Natural killer cell (primary cell): ENCODE results near the gene VAV3. TPM values are rescaled to one million over a fixed set of nuclear protein-coding genes. Genes with fewer than 3 reads are reported as not detected.

Experiments
- ATAC-seq, 3 donors: fragments of 150-1000 bp in 2 of 3; fragments of 200-7000 bp in 1 of 3; cut with Tn5 transposase; 1 replicate in 1 of 3; 2 replicates in 2 of 3; pipeline ENCODE4 v1.10.0; 2021; ENCODE audit warnings: mild to moderate bottlenecking in 2 of 3, moderate library complexity in 2 of 3
- DNase-seq, 2 donors: peaks; one replicate each; pipeline versions ENCODE4 v3.0.0 to v3.0.0-alpha.2; 2013 to 2021; ENCODE audit warnings: mixed read lengths in 1 of 2
- H3K27ac ChIP-seq: one replicate; pipeline ENCODE4 v1.5.1; 2013; ENCODE audit warnings: mild to moderate bottlenecking, low read length
- H3K27me3 ChIP-seq: one replicate; pipeline ENCODE4 v1.6.1; 2013; ENCODE audit warnings: low read length; ENCODE audit not compliant: control insufficient read depth, insufficient read depth
- H3K36me3 ChIP-seq: one replicate; pipeline ENCODE4 v1.6.1; 2013; ENCODE audit warnings: low read length; ENCODE audit not compliant: control insufficient read depth, insufficient read depth
- H3K4me1 ChIP-seq: one replicate; pipeline ENCODE4 v1.6.1; 2013; ENCODE audit warnings: low read length; ENCODE audit not compliant: control insufficient read depth, insufficient read depth
- H3K4me3 ChIP-seq: one replicate; pipeline ENCODE4 v1.5.1; 2013; ENCODE audit warnings: low read length
- H3K9me3 ChIP-seq: one replicate; pipeline ENCODE4 v1.6.1; 2013; ENCODE audit warnings: low read length; ENCODE audit not compliant: control insufficient read depth, insufficient read depth
- H3K27ac Mint-ChIP-seq, 2 donors: one replicate each; pipeline ENCODE4 v1.8.0; 2022; ENCODE audit warnings: mild to moderate bottlenecking in 2 of 2, mixed read lengths in 2 of 2, moderate library complexity in 1 of 2
- H3K27me3 Mint-ChIP-seq, 2 donors: one replicate each; pipeline ENCODE4 v1.8.0; 2022; ENCODE audit warnings: low read depth in 2 of 2, mixed read lengths in 2 of 2
- H3K36me3 Mint-ChIP-seq: one replicate; pipeline ENCODE4 v1.8.0; 2022; ENCODE audit warnings: mixed read lengths
- H3K4me1 Mint-ChIP-seq, 2 donors: one replicate each; pipeline ENCODE4 v1.8.0; 2022; ENCODE audit warnings: mixed read lengths in 2 of 2
- H3K4me3 Mint-ChIP-seq: one replicate; pipeline ENCODE4 v1.8.0; 2022; ENCODE audit warnings: mild to moderate bottlenecking, moderate library complexity, mixed read lengths
- H3K9me3 Mint-ChIP-seq, 2 donors: one replicate each; pipeline ENCODE4 v1.8.0; 2022; ENCODE audit warnings: mixed read lengths in 2 of 2
- CTCF ChIP-seq: fragments of 200-600 bp; IDR thresholded peaks from one replicate; pipeline ENCODE4 v1.8.0; 2022; ENCODE audit warnings: antibody characterized with exemption
- WGBS: methylation state at CpG from one replicate; pipeline ENCODE4 v1.1.7; 2013; ENCODE audit warnings: missing lambda C conversion rate; ENCODE audit not compliant: insufficient coverage; 5-methylcytosine and 5-hydroxymethylcytosine counted together
- intact Hi-C: fragments of 100-400 bp; cut with micrococcal nuclease; formaldehyde crosslinking; loops from one replicate; pipeline ENCODE4 v1.14.2; 2022
- total RNA-seq, 4 donors: library from RNA; stranded (reverse); fragments of 120-200 nt in 1 of 4; gene quantifications; one replicate each; pipeline versions ENCODE4 v1.2.3 to v1.2.4, GENCODE V29; 2013 to 2022

The VAV3 gene
- total RNA-seq, 3 donors from 2014 or later (not counting 1 experiment from before 2014, with no cell fraction given), result 95.8 to 101 (median 96.6) TPM

DNA sequence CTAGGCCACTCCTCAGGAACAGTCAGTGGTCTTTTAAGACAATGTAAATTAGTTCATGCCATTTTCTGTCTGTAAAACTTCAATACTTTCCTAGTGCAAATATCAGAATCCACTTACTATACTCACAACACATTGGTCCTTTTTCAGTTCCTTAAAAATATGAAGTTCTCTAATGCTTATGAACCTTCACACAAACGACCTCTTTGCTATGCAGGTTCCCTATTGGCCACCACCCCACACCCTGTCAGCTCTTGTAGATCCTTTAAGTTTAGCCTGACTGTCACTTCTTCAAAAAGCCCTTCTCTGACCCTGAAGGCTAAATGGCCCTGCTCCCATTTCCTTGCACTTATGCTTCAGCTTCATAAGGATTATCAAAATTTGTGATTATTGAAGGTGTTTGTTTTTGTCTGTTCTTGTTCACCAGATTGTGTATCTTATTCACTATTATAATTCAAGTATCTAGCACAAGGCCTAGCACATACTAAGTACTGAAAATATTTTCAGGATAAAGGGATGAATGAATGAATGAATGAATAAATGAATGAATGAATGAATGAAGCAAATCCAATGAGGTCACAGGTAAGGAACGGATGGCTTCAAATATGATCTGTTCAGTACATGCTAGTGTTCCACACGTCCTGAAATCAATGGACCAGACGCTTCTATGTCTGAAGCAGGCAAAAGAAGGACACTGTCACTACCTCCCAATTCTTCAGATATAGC lies 373.9 kb downstream of the VAV3 start:
- H3K36me3 ChIP-seq, result peaks cover 32% of the 10 kb centered on the region
- H3K4me3 ChIP-seq, result no peak overlapping the region
- no peaks in the 10 kb centered on the region for H3K9me3 ChIP-seq
- Mint-ChIP-seq H3K27ac (no peak overlapping the region), H3K4me3 (no peak overlapping the region), H3K9me3 (no peaks in the 10 kb centered on the region), H3K4me1 (peaks cover 23 to 28% of the 10 kb centered on the region in 2 donors), H3K36me3 (no peaks in the 10 kb centered on the region), H3K27me3 (no peaks in the 10 kb centered on the region)
- 81% methylated on average over 4 of the region's 4 CpGs for WGBS
- intact Hi-C loops, result no loop called here
- ATAC-seq (no peak), DNase-seq (no peak)
- no peak for TF ChIP-seq CTCF
- no peaks in the 10 kb centered on the region for H3K4me1 ChIP-seq
- H3K27ac ChIP-seq, result no peak overlapping the region
- H3K27me3 ChIP-seq, result no peaks in the 10 kb centered on the region

GRCh38 chr1:107590087-107590486 lies 374.9 kb downstream of the VAV3 start:
- Mint-ChIP-seq H3K4me1 (peaks cover 28 to 34% of the 10 kb centered on the region in 2 donors), H3K27me3 (no peaks in the 10 kb centered on the region), H3K27ac (no peak overlapping the region), H3K4me3 (no peak overlapping the region), H3K36me3 (no peaks in the 10 kb centered on the region), H3K9me3 (no peaks in the 10 kb centered on the region)
- ATAC-seq (no peak), DNase-seq (no peak)
- intact Hi-C loops, result no loop called here
- H3K9me3 ChIP-seq, result no peaks in the 10 kb centered on the region
- no peak overlapping the region for H3K4me3 ChIP-seq
- TF ChIP-seq CTCF, result no peak
- H3K36me3 ChIP-seq, result peaks cover 29% of the 10 kb centered on the region
- H3K4me1 ChIP-seq, result no peaks in the 10 kb centered on the region
- H3K27ac ChIP-seq, result no peak overlapping the region
- no peaks in the 10 kb centered on the region for H3K27me3 ChIP-seq

GRCh38 chr1:107588321-107588720 lies 376.7 kb downstream of the VAV3 start:
- intact Hi-C loops, result no loop called here
- Histone ChIP-seq H3K4me3 (no peak overlapping the region), H3K27ac (no peak overlapping the region), H3K4me1 (no peaks in the 10 kb centered on the region), H3K27me3 (no peaks in the 10 kb centered on the region), H3K9me3 (no peaks in the 10 kb centered on the region), H3K36me3 (peaks cover 26% of the 10 kb centered on the region)
- DNase-seq (no peak), ATAC-seq (no peak)
- H3K4me3 Mint-ChIP-seq, result no peak overlapping the region
- peaks cover 12 to 17% of the 10 kb centered on the region in 2 donors for H3K4me1 Mint-ChIP-seq
- no peak overlapping the region for H3K27ac Mint-ChIP-seq
- no peaks in the 10 kb centered on the region for H3K9me3 Mint-ChIP-seq
- H3K27me3 Mint-ChIP-seq, result no peaks in the 10 kb centered on the region
- 100% methylated on average over 1 of the region's 1 CpG for WGBS
- no peaks in the 10 kb centered on the region for H3K36me3 Mint-ChIP-seq
- TF ChIP-seq CTCF, result no peak

DNA sequence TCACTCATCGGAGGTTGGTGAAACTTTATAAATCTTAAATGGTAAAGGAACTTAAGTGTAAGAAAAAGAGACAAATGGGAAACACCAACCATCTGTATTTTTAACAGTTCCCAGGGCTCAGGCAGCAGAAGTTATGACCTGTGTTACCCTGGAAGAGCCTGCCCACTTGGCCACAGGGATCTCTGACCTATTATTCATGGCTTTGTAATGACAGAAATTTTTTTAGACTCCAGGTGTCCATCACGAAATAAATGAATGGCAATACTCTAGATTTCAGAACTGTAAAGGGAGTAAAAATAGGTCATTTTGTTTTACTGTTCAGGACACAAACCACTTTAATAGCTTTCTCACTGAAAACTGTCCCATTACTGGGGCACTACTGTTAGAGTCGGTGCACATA lies 389.8 kb downstream of the VAV3 start:
- H3K36me3 Mint-ChIP-seq, result peaks cover 16% of the 10 kb centered on the region
- Histone ChIP-seq H3K4me3 (no peak overlapping the region), H3K4me1 (no peaks in the 10 kb centered on the region), H3K27ac (no peak overlapping the region), H3K36me3 (peaks cover 45% of the 10 kb centered on the region), H3K27me3 (no peaks in the 10 kb centered on the region), H3K9me3 (no peaks in the 10 kb centered on the region)
- no peak overlapping the region for H3K4me3 Mint-ChIP-seq
- TF ChIP-seq CTCF, result no peak
- ATAC-seq, result no peak
- H3K4me1 Mint-ChIP-seq, result peaks cover 0 to 4% of the 10 kb centered on the region in 2 donors
- WGBS, result 83% methylated on average over 1 of the region's 3 CpGs
- no peak overlapping the region for H3K27ac Mint-ChIP-seq
- H3K9me3 Mint-ChIP-seq, result no peaks in the 10 kb centered on the region
- DNase-seq, result no peak
- no peaks in the 10 kb centered on the region for H3K27me3 Mint-ChIP-seq
- intact Hi-C loops, result no loop called here
